Kidney epithelial cell (primary cell): Measurements from ENCODE around the gene LEP. TPM values are rescaled to one million over a fixed set of nuclear protein-coding genes. Genes with fewer than 3 reads are reported as not detected.

ENCODE experiments used
- DNase-seq: peaks from one replicate; pipeline ENCODE4 v3.0.0-alpha.2; 2010; ENCODE audit warnings: low read depth
- H3K27me3 ChIP-seq: 2 replicates; pipeline ENCODE4 v1.6.0; 2011; ENCODE audit warnings: low read length; ENCODE audit not compliant: control insufficient read depth, insufficient read depth
- H3K36me3 ChIP-seq: 2 replicates; pipeline ENCODE4 v1.5.1; 2011; ENCODE audit warnings: low read length; ENCODE audit not compliant: control insufficient read depth, insufficient read depth
- H3K4me3 ChIP-seq: 2 replicates; pipeline ENCODE4 v1.5.1; 2011; ENCODE audit warnings: low read depth, mild to moderate bottlenecking, control low read depth, low read length
- total RNA-seq: library from RNA; depleted of rRNA; stranded (reverse); fragments of >200 nt; gene quantifications from 2 replicates; pipeline ENCODE4 v1.2.3, GENCODE V29; 2015
- TF ChIP-seq, protein P1 (sequence below): IDR thresholded peaks from 2 replicates; pipeline ENCODE4 v1.5.1; 2011; ENCODE audit warnings: mild to moderate bottlenecking, moderate library complexity, low read length, control low read depth, inconsistent platforms; ENCODE audit not compliant: insufficient read depth, poor library complexity, severe bottlenecking

The LEP gene
- total RNA-seq, 1 donor from 2014 or later, result not detected

GRCh38 chr7:128271471-128271941 is 30.4 kb downstream of the LEP start:
- no peak for DNase-seq
- peaks cover 51% of the 10 kb centered on the region for H3K27me3 ChIP-seq
- H3K4me3 ChIP-seq, result peak overlapping the region; percentile 28
- TF ChIP-seq, protein P1, sequence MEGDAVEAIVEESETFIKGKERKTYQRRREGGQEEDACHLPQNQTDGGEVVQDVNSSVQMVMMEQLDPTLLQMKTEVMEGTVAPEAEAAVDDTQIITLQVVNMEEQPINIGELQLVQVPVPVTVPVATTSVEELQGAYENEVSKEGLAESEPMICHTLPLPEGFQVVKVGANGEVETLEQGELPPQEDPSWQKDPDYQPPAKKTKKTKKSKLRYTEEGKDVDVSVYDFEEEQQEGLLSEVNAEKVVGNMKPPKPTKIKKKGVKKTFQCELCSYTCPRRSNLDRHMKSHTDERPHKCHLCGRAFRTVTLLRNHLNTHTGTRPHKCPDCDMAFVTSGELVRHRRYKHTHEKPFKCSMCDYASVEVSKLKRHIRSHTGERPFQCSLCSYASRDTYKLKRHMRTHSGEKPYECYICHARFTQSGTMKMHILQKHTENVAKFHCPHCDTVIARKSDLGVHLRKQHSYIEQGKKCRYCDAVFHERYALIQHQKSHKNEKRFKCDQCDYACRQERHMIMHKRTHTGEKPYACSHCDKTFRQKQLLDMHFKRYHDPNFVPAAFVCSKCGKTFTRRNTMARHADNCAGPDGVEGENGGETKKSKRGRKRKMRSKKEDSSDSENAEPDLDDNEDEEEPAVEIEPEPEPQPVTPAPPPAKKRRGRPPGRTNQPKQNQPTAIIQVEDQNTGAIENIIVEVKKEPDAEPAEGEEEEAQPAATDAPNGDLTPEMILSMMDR, result no peak
- H3K36me3 ChIP-seq, result no peaks in the 10 kb centered on the region

DNA sequence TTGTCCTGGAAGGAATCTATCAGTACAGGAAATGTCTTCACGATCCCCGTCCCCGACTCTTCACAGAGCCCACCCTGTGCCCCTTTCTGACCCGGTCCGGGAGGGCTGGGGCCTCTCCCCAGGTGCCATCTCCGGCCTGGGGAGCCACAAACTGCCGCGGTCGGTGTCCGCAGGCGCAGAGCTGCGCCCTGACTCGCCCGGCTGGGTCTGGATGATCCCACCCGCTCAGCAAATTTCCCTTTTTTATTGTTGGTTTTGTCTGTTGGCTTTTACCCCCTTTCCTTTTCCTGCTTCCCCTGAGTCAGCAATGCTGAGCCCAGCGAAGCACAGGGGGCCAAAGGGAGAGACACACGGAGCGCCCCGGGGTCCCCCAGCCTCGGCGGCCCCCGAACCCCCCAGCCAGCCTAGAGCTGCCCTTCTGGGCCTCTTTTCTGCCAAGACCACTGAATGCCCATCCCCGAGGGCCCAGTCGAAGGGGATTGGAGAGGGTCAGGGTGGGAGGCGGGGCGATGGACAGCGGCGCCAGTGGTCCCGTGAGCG is 30.9 kb downstream of the LEP start:
- Histone ChIP-seq H3K27me3 (peaks cover 51% of the 10 kb centered on the region), H3K4me3 (peak overlapping the region; percentile 28), H3K36me3 (no peaks in the 10 kb centered on the region)
- TF ChIP-seq, protein P1, result no peak
- DNase-seq, result no peak

DNA sequence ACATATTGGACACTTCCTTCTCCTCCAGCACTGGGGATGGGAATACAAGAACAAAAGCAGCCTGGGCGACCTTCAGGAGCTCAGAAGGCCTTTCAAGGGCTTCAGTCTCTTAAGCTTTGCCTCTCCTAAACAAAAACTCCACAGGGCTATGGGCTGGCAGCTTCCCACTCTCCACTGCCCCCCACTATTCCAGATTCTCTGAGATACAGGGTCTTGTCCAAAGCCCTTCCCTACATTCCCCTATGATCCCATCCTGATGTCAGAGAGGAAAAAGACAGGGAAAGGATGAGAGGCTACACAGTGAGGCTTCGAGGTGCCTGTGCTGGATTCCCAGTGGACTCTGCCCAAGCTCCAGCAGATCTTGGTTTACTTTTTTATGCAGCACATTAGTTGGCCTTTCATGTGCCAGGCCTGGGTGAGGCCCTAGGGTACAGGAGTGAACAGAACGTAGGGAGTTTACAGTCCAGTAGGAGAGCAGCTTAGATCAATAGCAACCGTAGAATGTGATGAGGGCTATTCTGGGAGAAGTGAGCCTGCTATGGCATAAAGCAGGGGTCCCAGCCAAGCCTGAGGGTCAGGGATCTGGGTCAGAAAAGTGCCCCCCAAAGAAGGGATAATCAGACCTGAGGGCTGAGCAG is 33.3 kb downstream of the LEP start:
- H3K4me3 ChIP-seq, result no peak overlapping the region
- no peaks in the 10 kb centered on the region for H3K36me3 ChIP-seq
- H3K27me3 ChIP-seq, result peaks cover 40% of the 10 kb centered on the region
- TF ChIP-seq, protein P1, result no peak
- no peak for DNase-seq

DNA sequence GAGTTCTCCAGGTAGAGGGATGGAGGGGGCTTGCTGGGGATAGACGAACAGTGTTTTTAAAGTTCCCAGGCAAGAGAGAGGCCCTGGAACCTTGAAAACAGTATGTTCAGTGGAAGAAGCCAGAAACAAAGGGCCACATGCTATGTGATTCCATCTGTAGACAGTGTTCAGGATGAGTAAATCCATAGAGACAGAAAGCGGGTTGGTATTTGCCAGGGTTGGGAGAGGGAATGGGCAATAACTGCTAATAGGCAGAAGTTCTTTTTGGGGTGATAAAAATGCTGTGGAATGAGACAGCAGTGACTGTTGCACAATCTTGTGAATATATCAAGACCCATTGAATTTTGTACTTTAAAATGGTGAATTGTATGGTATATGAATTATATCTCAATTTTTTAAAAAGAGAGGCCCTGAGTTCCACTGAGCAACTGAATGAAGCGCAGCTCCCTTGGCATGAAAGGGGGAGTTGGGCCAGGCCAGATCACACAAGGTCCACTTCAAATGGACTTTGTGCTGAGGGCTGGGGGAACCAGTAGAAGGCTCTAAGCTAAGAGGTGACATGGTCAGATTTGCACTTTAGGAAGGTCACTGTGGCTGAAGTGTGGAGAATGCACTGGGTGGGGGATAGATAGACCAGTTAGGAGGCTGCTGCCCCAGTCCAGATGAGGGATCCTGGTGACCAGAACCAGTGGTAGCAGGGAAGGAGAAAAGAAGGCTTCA is 34.0 kb downstream of the LEP start:
- peaks cover 40% of the 10 kb centered on the region for H3K27me3 ChIP-seq
- H3K4me3 ChIP-seq, result no peak overlapping the region
- TF ChIP-seq, protein P1, result no peak
- no peaks in the 10 kb centered on the region for H3K36me3 ChIP-seq
- DNase-seq, result no peak

DNA sequence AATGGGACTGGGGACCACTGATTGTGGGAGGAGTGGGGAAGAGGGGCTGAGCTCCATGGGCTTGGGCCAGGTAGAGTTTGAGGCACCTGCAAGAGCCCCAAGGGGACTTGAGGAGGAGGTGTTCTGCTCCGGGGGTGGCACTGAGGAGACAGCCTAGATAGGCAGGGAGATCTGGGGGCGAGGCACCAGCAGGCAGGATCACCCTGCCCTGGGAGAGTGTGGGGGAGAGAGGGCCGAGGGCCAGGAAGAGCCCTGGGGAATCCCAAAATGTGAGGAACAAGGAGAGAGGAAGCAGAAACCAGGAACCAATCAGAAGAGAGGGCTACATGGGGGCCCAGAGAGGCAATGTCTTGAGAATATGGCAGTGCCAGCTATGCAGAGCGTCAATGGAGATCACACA is 34.6 kb downstream of the LEP start:
- Histone ChIP-seq H3K27me3 (peaks cover 35% of the 10 kb centered on the region), H3K4me3 (no peak overlapping the region), H3K36me3 (no peaks in the 10 kb centered on the region)
- TF ChIP-seq, protein P1, result no peak
- DNase-seq, result no peak
